NCI-H748 (cell line): ENCODE data around the gene CACNB4.

Experiments
- DNase-seq: peaks from one replicate; lab custom pipeline; 2025; ENCODE audit not compliant: unreplicated experiment; lab: John Stamatoyannopoulos, UW

CACNB4 gene

GRCh38 chr2:151792589-151792988 is 306.3 kb downstream of the CACNB4 start:
- DNase-seq: no peak

GRCh38 chr2:151791545-151791944 is 307.3 kb downstream of the CACNB4 start:
- no peak for DNase-seq

GRCh38 chr2:151790689-151791088 is 308.2 kb downstream of the CACNB4 start:
- DNase-seq: no peak

- no peak for DNase-seq
Observed at GRCh38 chr2:151789055-151789834, 309.6 kb downstream of the CACNB4 start.

GRCh38 chr2:151786483-151786882 is 312.4 kb downstream of the CACNB4 start:
- no peak for DNase-seq

GRCh38 chr2:151786077-151786476 is 312.8 kb downstream of the CACNB4 start:
- no peak for DNase-seq

- no peak for DNase-seq
Observed at GRCh38 chr2:151783133-151783520, 315.7 kb downstream of the CACNB4 start.
